Epidermal melanocyte (primary cell): Measurements from ENCODE around the gene LIMCH1.
"Not testable (repeated sequence)": the region's sequence is repeated elsewhere in the genome, so short reads cannot be mapped to it uniquely, and the experiment has no call there.

Experiments
- DNase-seq: peaks from one replicate; pipeline ENCODE4 v3.0.0; 2011; ENCODE audit warnings: low spot score; ENCODE audit not compliant: insufficient read length

LIMCH1 gene

DNA sequence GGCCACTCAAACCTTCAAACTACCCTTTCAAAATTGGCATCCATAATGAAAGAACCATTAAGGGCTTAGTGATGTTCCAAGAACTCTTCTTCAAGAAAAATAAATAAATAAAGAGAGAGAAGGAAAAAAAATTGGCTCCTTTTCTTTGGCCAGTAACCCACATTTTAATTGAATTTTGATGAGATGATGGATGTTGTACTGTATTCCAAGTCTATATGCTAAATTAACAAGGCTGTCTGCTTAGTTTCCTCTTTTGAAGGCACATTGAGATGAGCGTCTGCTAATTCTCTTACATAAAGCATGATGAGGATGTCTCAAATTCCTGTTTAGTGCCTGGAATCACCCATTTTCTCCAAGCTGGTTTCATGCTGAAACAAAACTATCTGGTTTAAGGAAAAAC lies 177.2 kb downstream of the LIMCH1 start:
- DNase-seq, result no peak

- no peak for DNase-seq
These were observed 180.9 kb downstream of the LIMCH1 start for GRCh38 chr4:41718907-41719306.

DNA sequence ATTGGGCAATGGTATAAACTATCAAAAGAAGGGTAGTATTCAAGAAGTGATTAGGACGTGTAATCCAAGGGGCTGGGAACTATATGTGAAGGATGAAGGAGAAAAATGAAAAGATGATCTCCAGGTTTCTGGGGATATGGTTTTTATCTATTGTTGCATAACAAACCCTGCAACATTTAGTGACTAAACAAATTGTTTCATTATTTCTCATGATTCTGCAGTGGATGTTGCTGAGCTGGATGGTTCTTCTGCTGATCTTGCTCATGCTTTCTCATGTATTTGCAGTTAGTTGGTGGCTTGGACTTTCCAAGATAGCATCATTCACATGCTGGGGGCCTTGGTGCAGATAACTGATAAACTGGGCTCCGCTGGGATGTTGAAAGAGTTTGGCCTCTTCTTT lies 181.5 kb downstream of the LIMCH1 start:
- DNase-seq, result no peak

- no peak for DNase-seq
These were observed 184.2 kb downstream of the LIMCH1 start for GRCh38 chr4:41722181-41722580.

DNA sequence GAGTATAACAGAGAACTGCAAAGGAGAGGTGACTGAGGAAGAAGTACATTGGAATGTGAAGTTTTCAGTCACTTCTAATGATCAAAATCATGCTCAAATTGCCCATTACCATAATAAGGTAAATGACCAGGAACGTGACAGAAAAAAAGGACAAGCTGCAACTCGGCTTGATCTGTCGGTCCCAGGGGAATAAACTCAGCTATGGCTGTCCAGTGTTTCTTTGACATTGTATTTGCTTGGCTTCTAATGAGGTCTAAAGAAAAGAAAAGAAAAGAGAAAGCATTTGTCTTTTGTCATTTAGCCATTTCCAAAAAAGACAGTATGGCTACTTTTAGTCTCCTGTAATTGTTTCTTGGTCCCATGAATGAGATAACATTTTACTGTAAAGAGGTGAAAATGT lies 185.3 kb downstream of the LIMCH1 start:
- no peak for DNase-seq

- DNase-seq, result no peak
These were observed 187.3 kb downstream of the LIMCH1 start for GRCh38 chr4:41725254-41725653.

DNA sequence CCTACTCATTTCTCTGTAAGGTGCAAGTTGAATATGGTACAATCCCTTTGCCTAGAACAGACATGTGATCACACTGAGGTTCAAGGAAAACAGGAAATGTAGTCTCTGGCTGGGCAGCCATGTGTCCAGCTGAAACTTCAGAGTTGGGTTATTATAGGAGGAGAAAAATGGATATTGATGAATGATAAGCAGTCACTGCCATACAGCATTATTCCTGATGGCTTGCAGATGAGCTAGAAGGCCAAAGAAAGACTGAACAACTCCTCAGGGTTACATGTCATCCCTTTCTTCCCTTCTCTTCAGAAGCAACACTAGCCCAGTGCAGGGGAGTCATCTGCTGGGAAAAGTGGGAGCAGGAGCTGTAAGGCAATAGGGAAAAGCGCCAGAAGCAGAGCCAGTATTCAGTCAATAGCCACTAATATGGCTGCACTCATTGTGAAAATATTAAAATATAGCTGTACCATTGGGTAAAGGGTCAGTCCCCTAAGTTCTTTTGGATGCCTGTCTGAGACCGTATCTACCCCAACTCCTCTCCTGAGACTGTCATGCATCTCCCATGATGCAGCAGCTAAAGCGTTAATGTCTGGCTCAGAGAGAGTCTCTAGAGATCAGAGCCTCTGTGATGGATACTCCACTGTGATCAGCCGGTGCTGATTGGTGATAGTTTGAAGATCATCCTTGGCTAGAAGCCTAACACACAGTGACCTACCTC lies 190.1 kb downstream of the LIMCH1 start:
- no peak for DNase-seq

- no peak for DNase-seq
These were observed 190.6 kb downstream of the LIMCH1 start for GRCh38 chr4:41728573-41728913.

- no peak for DNase-seq
These were observed 193.7 kb downstream of the LIMCH1 start for GRCh38 chr4:41731569-41732126.

- no peak for DNase-seq
These were observed 196.4 kb downstream of the LIMCH1 start for GRCh38 chr4:41734371-41734770.

GRCh38 chr4:41737491-41737890 lies 199.5 kb downstream of the LIMCH1 start:
- DNase-seq, result not testable (repeated sequence)

DNA sequence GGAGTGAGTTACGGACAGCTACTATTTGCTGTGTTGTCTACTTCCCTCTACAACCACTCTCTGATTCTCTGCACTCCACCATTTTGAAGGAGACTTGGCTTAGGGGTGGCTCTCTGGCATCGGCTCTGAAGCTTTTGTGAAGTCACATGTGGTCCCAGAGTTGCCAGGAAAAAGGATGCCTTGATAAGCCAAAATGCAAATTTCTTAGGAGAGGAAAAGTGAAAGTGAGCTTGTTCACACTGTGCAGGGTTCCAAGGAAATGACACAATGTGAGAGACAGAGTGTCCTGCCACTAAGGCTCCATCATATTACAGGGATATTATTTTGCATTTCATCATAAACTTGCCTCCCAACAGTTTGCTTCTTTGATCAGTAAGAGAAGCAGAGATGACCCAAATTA lies 203.4 kb downstream of the LIMCH1 start:
- DNase-seq, result no peak

DNA sequence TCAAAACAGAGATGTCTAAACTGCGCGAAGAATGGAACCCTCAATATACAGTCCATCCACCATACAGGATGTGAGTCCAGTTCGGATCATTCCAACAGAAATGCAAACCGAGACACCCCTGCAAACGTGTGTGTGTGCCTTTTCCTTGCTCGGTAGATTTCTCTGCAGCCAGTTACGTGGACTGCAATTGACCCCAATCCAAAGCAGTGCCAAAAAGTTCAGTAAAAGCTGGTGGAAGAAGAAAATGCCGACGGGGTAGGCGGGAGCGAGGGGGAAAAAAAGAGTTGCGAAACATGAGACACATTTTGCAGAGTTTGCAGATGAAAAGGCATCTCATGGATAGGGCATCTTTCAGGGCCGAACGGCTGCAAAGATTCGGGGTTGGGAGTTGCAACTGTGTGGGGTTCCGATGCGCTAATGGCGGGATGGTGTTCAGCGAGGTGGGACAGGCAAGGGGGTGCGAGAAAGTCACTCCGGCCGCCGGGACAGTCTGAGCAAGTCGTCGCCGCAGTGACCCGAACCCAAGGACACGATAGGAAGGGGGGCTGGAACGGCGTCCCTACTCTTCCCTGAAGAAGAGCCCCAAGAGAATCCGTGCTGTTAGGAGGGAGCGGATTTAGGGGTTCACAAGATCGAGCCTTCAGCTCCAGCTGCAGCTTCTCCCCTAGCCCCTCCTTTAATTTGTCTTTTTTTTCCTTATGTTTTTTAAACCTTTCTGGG lies 206.8 kb downstream of the LIMCH1 start:
- no peak for DNase-seq

DNA sequence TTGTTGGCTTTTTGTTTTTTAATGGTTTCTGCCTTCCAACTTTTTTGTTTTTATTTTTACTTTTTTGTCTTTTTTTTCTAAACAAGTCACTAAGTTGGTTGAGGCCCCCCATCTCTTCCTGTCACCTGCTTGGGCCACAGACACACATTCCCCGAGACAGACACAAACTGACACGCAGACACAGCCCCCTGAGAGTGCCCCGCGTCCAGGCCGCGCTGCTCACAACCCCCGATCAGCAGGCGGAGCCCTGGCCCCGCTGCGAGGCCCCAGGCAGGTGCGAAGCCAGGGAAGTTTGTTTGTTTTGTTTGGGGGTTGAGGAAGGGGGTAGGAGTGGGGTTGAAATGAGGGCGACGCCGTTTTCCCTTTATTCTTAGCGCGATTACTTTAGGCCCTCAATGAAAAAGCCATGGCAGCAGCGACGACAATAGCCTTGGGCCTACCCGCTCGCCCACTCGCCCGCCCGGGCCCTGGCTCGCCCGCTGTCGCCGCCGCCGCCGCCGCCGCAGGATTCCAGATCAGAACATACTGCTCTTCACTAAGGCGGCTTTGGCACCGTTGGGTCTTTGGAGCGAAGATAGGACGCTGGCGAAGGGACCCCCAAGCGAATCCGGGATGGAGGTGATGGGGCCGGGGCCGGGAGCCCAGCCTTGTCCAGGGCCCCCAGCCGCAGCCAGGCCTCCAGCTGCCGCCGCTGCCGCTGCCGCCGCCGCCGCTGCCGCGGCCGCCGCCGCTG lies 207.5 kb downstream of the LIMCH1 start:
- no peak for DNase-seq

DNA sequence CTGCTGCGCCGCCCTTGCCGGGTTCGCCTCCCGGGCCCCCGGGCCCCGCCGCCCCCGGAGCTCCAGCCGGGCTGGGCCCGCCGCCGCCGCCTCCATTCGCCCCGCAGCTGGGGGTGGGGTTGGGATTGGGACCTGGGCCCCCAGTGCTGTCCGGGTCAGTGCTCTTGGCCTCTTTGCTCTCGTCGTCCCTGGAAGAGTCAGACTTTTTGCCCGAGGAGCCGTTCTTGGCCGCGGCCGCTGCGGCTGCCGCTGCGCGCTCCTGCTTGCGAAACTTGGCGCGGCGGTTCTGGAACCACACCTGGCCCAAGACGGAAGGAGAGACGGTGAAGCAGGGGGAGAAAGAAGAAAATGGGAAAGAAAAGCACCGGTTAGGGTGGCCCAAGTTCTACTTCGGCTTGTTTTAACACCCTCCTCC lies 208.1 kb downstream of the LIMCH1 start:
- no peak for DNase-seq

- DNase-seq, result no peak
These were observed 208.7 kb downstream of the LIMCH1 start for GRCh38 chr4:41746440-41747229.

DNA sequence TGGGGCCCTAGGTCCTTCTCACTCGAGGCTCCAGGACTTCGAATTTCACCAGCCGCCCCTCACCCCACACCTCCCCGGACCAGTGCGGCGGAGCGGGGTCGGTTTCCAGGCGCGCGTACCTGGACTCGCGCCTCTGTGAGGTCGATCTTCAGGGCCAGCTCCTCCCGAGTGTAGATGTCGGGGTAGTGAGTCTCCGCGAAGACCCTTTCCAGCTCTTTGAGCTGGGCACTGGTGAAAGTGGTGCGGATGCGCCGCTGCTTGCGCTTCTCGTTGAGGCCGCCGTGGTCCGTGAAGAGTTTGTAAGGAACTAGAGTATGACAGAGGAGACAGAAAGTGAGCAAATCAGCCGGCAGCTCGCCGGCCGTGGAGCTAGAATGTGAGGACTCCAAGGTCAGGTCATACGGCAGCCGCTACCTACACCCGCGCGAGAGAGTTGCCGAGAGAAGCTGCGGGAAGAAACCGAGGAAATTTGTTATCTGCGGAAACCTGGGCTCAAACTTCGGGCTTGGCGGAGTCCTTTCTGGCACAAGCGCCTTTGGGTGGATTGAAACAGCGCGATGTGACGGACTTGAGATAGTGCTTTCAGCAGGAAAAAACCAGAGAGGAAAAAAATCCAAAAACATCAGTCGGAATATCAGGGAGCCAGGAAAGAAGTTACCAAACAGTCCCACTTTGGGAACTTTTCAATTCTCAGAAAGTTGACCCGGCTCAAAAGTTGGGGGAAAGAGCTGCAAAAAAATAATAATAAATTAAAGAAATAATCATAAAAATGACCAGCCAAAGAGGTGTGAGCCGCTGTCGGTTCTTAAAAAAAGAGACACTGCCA lies 209.5 kb downstream of the LIMCH1 start:
- no peak for DNase-seq

GRCh38 chr4:41748074-41748570 lies 210.2 kb downstream of the LIMCH1 start:
- no peak for DNase-seq

GRCh38 chr4:41748571-41749475 lies 210.9 kb downstream of the LIMCH1 start, which contains the start of gene PHOX2B:
Gene PHOX2B (minus strand): TSS chr4:41748725. CDS start chr4:41748610, 115 bp downstream.
- no peak for DNase-seq
